Parathyroid adenoma (tissue), 2 donors: ENCODE data around the gene BTRC.
A peak's percentile ranks its signal among the peaks of the same experiment; 100 is the strongest.

ENCODE experiments used
- H2AFZ ChIP-seq: fragments of 300-600 bp; sonication (generic); one replicate; pipeline ENCODE4 v1.7.0; 2017; ENCODE audit warnings: antibody characterized with exemption, mild to moderate bottlenecking
- H3K27ac ChIP-seq: fragments of 300-600 bp; sonication (generic); one replicate; pipeline ENCODE4 v1.7.0; 2017
- H3K27me3 ChIP-seq: fragments of 300-600 bp; sonication (generic); one replicate; pipeline ENCODE4 v1.7.0; 2017; ENCODE audit warnings: low read length; ENCODE audit not compliant: control insufficient read depth, insufficient read depth
- H3K36me3 ChIP-seq: fragments of 300-600 bp; sonication (generic); one replicate; pipeline ENCODE4 v1.7.0; 2017; ENCODE audit warnings: low read length; ENCODE audit not compliant: control insufficient read depth, insufficient read depth
- H3K4me1 ChIP-seq: fragments of 300-600 bp; sonication (generic); one replicate; pipeline ENCODE4 v1.7.0; 2017; ENCODE audit warnings: control low read depth
- H3K4me2 ChIP-seq: fragments of 300-600 bp; sonication (generic); one replicate; pipeline ENCODE4 v1.7.0; 2017; ENCODE audit warnings: low read length
- H3K4me3 ChIP-seq: fragments of 300-600 bp; sonication (generic); one replicate; pipeline ENCODE4 v1.7.0; 2017; ENCODE audit warnings: low read depth, low read length
- H3K79me2 ChIP-seq: fragments of 300-600 bp; sonication (generic); one replicate; pipeline ENCODE4 v1.7.0; 2017; ENCODE audit warnings: control low read depth
- H3K9ac ChIP-seq: fragments of 300-600 bp; sonication (generic); one replicate; pipeline ENCODE4 v1.7.0; 2017; ENCODE audit warnings: mild to moderate bottlenecking
- H3K9me3 ChIP-seq: fragments of 300-600 bp; sonication (generic); one replicate; pipeline ENCODE4 v1.7.0; 2017; ENCODE audit warnings: low read length; ENCODE audit not compliant: control insufficient read depth
- TF ChIP-seq, protein P1 (sequence below): fragments of 300-600 bp; sonication (generic); IDR thresholded peaks from one replicate; pipeline ENCODE4 v1.7.0; 2017; ENCODE audit warnings: antibody characterized with exemption, mild to moderate bottlenecking
- donor health status: primary hyperparathyroidism.

Gene BTRC

DNA sequence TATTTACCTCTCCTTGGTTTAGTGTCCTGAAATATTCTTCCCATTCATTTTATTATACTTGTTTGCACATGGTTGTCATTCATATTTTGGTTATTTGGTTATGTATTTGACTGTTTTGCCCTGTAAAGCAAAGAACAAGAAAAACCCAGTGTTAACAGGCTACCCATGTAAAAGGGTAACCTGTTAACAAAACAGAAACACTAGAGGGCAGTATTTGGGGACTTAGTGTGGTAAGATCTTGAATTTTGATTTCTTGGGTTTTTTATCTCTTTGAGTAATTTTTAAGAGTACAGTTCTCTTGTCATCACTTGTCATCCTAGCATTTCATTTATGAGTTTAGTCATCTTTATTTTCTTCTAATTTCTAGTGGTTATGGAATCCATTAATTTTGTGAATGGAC lies 182.8 kb downstream of the BTRC start:
- H3K27me3 ChIP-seq: no peaks in the 10 kb centered on the region
- no peaks in the 10 kb centered on the region for H3K4me1 ChIP-seq
- no peak overlapping the region for H3K4me3 ChIP-seq
- H2AFZ ChIP-seq: no peak overlapping the region
- H3K79me2 ChIP-seq: peaks cover 2% of the 10 kb centered on the region
- no peak overlapping the region for H3K4me2 ChIP-seq
- no peaks in the 10 kb centered on the region for H3K36me3 ChIP-seq
- no peak overlapping the region for H3K27ac ChIP-seq
- TF ChIP-seq, protein P1, sequence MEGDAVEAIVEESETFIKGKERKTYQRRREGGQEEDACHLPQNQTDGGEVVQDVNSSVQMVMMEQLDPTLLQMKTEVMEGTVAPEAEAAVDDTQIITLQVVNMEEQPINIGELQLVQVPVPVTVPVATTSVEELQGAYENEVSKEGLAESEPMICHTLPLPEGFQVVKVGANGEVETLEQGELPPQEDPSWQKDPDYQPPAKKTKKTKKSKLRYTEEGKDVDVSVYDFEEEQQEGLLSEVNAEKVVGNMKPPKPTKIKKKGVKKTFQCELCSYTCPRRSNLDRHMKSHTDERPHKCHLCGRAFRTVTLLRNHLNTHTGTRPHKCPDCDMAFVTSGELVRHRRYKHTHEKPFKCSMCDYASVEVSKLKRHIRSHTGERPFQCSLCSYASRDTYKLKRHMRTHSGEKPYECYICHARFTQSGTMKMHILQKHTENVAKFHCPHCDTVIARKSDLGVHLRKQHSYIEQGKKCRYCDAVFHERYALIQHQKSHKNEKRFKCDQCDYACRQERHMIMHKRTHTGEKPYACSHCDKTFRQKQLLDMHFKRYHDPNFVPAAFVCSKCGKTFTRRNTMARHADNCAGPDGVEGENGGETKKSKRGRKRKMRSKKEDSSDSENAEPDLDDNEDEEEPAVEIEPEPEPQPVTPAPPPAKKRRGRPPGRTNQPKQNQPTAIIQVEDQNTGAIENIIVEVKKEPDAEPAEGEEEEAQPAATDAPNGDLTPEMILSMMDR: peak; percentile 48
- no peaks in the 10 kb centered on the region for H3K9me3 ChIP-seq
- no peak overlapping the region for H3K9ac ChIP-seq

DNA sequence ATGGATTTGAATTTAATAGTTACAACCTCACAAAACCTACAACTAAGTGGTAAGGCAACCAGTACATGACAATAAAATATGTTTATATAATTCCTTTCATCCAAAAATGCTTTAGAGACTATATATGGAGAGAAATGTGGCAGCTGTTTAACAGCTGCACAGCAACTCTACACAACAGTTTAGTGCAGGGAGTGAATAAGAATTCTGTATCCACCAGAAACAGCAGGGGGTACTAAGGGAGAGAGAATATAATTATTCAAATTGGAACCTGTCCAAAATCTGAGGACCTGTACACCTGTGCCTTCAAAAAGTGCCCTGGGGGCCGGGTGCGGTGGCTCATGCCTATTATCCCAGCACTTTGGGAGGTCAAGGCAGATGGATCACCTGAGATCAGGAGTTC lies 184.5 kb downstream of the BTRC start:
- H3K27ac ChIP-seq: no peak overlapping the region
- no peak overlapping the region for H2AFZ ChIP-seq
- H3K9ac ChIP-seq: no peak overlapping the region
- no peak overlapping the region for H3K4me3 ChIP-seq
- H3K79me2 ChIP-seq: peaks cover 2% of the 10 kb centered on the region
- H3K4me1 ChIP-seq: no peaks in the 10 kb centered on the region
- H3K36me3 ChIP-seq: no peaks in the 10 kb centered on the region
- H3K9me3 ChIP-seq: no peaks in the 10 kb centered on the region
- no peak overlapping the region for H3K4me2 ChIP-seq
- TF ChIP-seq, protein P1: no peak
- no peaks in the 10 kb centered on the region for H3K27me3 ChIP-seq

DNA sequence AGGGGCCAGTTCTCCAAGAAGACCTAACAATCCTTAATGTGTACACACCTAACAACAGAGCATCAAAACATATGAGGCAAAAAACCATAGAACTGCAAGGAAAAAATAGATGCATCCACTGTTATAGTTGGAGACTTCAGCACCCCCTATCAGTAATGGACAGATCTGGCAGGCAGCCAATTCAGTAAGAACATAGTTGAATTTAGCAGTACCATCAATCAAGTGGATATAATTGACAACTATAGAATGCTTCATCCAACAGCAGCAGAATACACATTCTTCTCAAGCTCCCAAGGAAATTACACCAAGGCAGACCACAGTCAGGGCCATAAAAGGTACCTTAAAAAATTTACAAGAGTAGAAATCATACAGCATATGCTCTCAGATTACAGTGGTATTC lies 191.9 kb downstream of the BTRC start:
- no peak overlapping the region for H3K4me3 ChIP-seq
- H3K9me3 ChIP-seq: no peaks in the 10 kb centered on the region
- no peaks in the 10 kb centered on the region for H3K4me1 ChIP-seq
- H3K9ac ChIP-seq: no peak overlapping the region
- no peak overlapping the region for H3K4me2 ChIP-seq
- H3K79me2 ChIP-seq: no peaks in the 10 kb centered on the region
- H3K27ac ChIP-seq: no peak overlapping the region
- TF ChIP-seq, protein P1: no peak
- H3K36me3 ChIP-seq: no peaks in the 10 kb centered on the region
- no peaks in the 10 kb centered on the region for H3K27me3 ChIP-seq
- no peak overlapping the region for H2AFZ ChIP-seq

DNA sequence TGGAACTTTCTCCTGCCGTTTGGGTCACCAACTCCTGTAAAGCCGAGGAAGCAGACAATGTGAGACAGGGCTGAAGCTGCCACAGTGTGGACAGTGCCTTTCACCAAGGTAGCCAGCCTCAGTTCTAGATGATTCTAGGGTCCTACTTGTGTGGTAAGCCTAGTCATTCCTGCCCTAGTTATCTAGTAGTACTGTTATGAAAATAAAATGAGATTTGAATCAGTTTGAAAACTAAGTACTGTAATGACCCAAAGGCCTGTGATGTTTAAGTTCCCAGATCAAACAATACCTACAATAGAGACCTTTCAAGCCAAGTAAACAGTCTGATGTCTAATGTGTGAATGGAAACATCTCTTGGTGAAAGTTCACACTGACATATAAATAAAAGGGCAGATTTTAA lies 197.0 kb downstream of the BTRC start:
- Histone ChIP-seq H2AFZ (no peak overlapping the region), H3K9me3 (no peaks in the 10 kb centered on the region), H3K27ac (no peak overlapping the region), H3K27me3 (no peaks in the 10 kb centered on the region), H3K4me3 (no peak overlapping the region), H3K4me1 (no peaks in the 10 kb centered on the region), H3K36me3 (no peaks in the 10 kb centered on the region), H3K9ac (no peak overlapping the region), H3K79me2 (no peaks in the 10 kb centered on the region), H3K4me2 (no peak overlapping the region)
- TF ChIP-seq, protein P1: no peak

DNA sequence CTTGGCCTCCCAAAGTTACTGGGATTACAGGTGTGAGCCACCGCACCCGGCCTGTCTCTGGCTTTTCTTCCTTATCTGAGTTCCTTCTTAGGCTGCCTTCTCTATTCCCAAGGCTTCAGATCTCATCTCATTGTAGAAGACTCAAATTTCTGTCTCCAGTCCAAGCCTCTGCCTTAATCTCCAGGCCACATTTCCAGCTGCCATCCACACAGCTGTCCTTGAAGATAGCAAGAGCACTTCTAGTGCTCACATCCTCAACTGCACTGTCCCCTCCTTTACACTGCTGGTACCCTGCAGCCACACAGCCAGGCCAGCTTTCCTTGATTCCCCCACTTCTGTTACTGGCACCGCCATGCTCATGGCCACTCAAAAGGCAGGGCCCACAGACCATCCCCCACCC lies 198.5 kb downstream of the BTRC start:
- Histone ChIP-seq H3K4me2 (no peak overlapping the region), H3K27ac (no peak overlapping the region), H3K4me1 (no peaks in the 10 kb centered on the region), H3K36me3 (no peaks in the 10 kb centered on the region), H3K4me3 (no peak overlapping the region), H2AFZ (no peak overlapping the region), H3K9me3 (no peaks in the 10 kb centered on the region), H3K27me3 (no peaks in the 10 kb centered on the region), H3K79me2 (no peaks in the 10 kb centered on the region), H3K9ac (no peak overlapping the region)
- TF ChIP-seq, protein P1: no peak
